ENCODE data around the gene LPP.
"Not testable (repeated sequence)": the region's sequence is repeated elsewhere in the genome, so short reads cannot be mapped to it uniquely, and the experiment has no call there.

The LPP gene

DNA sequence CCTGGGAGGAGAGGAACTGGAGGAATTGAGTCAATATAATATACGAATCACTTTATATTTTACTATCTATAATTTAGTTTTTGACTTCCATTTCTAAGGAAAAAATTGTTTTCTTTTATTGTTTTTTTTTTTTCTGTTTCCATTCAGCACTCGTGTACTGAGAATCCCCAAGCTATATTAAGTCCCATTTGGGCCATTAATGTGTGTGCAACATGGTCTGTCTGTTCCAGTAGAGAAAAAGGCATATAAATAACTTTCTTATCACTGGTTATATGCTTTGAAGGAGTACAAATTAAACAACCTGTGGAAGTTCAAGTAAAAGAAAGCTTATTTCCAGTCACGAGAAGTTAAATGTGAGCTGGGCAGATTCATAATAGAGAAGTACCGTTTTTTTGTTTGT lies 518.9 kb downstream of the LPP start:
- DNase-seq (ENCODE audit: low read depth) = no peak

- DNase-seq (ENCODE audit: low read depth) = no peak
These were observed 519.8 kb downstream of the LPP start for GRCh38 chr3:188673646-188674186.

DNA sequence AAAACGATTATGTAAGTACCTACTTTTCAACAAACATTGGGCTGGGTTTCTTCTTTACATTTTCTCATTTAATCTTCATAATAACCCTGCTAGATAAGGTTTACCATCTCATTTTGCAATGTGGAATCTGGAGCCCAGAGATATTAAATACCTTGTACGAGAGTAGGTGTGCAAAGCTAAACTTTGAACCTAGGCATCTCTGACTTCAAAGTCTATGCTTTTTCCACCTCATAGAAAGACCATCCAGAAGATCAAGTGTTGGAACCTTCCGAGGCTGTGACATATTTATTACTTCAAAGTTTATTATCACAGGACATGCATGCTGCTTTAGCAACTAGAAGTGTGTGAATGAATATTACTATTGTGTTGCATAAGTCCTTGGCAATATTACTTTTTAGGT lies 520.6 kb downstream of the LPP start:
- DNase-seq (ENCODE audit: low read depth) = no peak

DNA sequence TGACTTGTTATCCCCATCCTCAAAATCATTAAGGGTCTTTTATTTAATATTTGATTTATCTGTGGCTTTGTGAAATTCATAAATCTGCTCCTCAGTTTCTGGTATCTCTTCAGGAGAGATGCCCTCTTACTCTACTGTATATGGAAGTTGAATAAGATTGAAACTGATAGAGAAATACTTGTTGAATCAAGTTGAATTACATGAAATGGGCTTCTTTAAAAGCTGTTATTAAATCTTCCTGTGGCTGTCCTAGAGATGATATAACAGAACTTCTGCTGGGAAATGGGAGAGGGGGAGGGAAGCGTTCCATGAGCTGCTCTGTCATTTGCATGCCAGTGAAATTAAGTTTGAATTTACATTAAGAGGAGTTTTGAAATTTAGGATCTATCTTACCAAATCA lies 523.4 kb downstream of the LPP start:
- DNase-seq (ENCODE audit: low read depth) = no peak

- DNase-seq (ENCODE audit: low read depth) = no peak
These were observed 526.2 kb downstream of the LPP start for GRCh38 chr3:188680189-188680588.

GRCh38 chr3:188680605-188681004 lies 526.6 kb downstream of the LPP start:
- DNase-seq (ENCODE audit: low read depth) = no peak

- no peak for DNase-seq (ENCODE audit: low read depth)
These were observed 528.4 kb downstream of the LPP start for GRCh38 chr3:188682316-188682715.

DNA sequence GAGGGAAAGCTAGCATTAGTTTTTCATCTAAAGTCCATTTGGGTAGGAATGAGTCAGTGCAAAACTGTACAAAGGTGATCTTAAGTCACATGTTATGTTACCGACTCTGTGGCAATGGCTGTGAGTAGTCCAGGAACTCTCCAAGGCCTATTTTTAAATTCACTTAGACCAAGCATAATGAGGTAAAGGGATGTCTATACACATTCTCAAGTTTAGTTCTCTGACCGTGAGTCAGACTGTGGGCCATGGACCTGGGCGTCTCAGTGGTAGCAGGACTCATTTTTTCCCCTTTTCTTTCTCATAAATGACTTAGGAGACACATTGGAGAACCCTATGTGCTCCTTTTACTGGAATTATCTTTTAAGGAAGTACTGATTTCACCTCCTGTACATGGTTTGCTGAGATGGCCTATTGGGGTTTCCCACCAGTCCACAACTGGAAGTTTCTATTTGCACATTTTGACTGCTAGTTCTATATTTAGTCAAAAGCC lies 529.1 kb downstream of the LPP start:
- peak; percentile 34 for DNase-seq (ENCODE audit: low read depth)

DNA sequence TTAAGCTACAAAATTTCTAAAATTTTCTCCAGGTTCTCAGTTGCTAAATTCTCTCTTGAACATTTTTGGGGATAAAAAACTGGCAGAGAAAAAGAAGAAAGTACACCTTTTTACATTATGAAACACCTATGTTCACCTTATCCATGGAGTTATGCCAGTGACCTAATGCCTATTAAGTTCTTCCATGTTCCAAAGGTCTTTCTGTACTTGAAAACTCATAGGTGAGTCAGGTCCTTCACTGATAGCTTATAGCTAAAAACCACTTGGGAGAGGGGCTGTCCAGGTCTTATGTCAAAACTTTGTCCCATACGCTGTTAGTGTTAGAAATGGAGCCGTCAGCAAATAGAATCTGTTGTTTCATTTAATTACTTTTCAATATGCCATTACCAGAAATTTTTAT lies 530.3 kb downstream of the LPP start:
- no peak for DNase-seq (ENCODE audit: low read depth)

DNA sequence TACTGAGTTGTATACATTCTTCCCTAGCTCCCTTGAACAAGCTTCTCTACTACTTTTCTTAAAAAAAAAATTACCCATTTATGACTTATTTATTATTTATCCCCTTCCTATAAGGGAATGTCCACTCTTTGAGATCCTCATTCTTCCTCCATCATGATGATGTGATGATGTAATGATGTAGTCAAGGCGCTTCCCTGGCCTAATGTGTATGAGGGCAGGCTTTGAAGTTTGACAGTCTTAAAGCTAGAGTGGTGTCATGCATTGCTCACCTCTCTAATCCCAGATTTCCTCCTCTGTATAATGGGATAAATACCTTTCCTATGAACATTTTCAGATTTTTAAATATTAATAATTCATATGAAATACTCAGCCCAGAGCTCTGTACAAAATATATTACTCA lies 531.8 kb downstream of the LPP start:
- no peak for DNase-seq (ENCODE audit: low read depth)

DNA sequence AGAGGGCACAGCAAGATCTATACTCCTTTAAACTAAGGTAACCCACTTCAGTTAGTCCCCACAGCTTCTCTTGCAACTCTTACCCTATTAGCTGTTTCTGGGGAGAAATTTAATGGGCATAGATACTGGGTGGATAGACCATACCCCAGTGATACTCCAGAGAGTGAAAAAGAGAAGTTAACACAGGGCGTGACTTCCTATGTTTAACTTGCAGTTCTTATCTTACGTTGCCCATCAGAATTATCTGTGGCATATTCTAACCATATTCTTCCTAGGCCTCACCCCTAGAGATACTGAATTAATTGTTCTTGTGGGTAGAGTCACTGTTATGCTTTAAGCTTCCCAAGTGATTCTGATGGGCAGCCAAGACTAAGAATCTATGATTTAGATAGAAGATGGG lies 532.4 kb downstream of the LPP start:
- DNase-seq (ENCODE audit: low read depth) = no peak

- DNase-seq (ENCODE audit: low read depth) = no peak
These were observed 533.4 kb downstream of the LPP start for GRCh38 chr3:188687389-188687788.

- DNase-seq (ENCODE audit: low read depth) = no peak
These were observed 535.2 kb downstream of the LPP start for GRCh38 chr3:188689101-188689574.

DNA sequence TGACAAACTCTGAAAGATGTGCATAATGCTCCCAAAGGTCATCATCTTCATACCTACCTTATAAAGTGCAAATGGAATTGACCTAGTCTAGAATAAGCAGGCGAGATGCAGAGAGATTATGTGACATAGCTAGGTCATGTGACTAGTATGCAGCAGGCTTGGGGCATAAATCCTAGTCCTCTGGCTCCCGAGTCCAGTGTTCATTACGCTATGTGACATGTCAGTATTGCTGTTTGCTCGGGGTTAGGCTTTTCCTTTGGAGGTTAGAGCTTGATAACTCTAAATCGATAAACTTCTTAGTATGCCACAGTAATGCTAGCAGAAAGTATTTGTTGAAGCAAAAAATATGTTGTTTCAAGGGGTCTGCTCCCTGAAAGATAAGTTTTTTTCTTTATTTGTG lies 536.1 kb downstream of the LPP start:
- DNase-seq (ENCODE audit: low read depth) = no peak

GRCh38 chr3:188691004-188691403 lies 537.0 kb downstream of the LPP start:
- DNase-seq (ENCODE audit: low read depth) = no peak

- no peak for DNase-seq (ENCODE audit: low read depth)
These were observed 537.7 kb downstream of the LPP start for GRCh38 chr3:188691665-188692064.

DNA sequence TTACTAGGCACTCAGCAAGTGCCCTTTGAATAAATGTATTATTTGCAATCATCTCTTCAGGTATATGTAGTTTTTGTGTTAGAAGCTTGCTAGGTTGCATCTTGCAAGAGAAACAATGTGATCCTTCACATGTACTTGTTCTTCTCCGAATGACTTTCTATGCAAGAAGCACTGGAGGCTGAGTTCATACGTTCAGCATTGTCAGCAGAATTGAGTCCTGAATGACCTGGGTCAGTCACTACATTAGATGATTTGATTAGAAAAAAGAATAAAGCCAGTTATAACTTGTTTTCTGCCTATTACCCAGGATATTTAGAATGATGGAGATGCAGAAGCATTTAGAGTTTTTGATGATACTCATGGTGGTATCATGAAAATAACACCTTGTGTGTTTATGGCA lies 538.7 kb downstream of the LPP start:
- DNase-seq (ENCODE audit: low read depth) = no peak

DNA sequence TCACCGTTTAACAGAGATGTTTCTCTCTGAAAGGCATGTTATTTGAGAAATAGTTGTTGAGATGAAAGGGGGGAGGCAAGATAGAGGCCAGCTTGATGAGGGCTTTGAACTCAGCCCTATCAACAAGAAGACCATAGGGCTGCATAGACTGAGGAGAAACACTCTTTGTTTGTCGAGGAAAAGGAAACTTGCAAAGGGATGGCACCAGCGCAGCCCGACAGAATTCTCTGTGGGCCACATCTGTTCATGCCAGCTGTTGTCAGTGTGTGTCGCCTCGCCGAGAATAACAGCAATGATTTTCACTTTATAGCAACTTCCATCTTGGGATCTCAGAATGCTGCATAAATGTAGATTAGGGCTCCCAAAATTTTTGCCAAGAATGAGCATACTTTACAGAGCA lies 539.5 kb downstream of the LPP start:
- no peak for DNase-seq (ENCODE audit: low read depth)

DNA sequence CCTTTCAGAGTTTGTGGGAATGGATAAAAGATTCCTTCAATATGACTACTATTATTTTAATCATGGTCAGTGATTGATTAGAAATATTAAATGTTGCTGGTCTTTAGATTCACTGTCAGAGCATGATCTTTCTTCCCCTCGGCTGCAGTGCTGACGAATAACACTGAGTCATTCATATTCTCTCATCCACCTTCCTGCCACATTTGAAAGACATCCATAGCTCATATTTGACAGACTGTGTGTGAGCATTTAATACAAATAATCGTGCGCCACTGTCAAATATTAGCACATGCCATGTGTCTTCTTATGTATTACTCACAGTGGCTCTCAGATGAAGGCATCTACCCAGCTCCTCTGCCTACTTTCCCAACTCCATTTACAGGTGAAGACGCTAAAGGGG lies 541.3 kb downstream of the LPP start:
- no peak for DNase-seq (ENCODE audit: low read depth)

GRCh38 chr3:188697127-188697526 lies 543.2 kb downstream of the LPP start:
- no peak for DNase-seq (ENCODE audit: low read depth)

DNA sequence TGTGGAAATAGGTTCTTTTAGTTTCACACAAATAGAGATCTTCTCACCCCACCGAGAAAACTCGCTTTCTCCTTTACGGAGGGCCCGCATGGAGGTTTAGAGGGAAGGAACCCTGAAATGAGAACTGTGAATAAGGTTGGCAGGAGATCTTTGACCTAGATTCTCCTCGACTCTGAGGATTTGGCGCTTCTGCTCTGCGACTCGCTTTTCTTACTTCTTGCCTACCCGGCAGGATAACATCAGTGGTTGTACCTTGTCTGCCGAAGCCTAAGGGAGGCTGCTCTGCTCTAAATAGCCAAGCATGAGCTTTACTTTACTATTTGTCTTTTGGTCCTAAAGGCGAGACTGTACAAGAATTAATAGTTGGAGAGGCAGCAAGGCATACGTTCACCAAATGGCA lies 544.5 kb downstream of the LPP start:
- DNase-seq (ENCODE audit: low read depth) = no peak

DNA sequence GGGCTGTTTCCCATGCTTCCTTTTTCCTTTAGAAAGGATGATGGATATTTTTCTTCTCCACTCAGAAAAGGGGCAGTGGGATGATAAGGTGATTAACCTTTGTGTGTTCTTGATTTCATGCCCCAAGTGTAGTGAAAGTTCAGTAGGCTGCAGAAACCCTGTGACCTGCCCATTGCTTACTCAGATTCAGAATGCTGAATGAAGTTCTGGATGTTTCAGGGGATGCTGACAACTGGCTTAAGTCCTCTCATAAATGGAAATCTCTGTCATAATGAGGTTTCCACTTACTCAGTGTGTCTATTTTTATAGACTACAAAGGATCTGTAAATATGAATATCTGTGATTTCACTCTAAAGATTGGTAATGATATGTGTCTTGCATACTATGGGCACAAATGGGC lies 546.5 kb downstream of the LPP start:
- no peak for DNase-seq (ENCODE audit: low read depth)

- DNase-seq (ENCODE audit: low read depth) = no peak
These were observed 547.0 kb downstream of the LPP start for GRCh38 chr3:188700918-188701317.

DNA sequence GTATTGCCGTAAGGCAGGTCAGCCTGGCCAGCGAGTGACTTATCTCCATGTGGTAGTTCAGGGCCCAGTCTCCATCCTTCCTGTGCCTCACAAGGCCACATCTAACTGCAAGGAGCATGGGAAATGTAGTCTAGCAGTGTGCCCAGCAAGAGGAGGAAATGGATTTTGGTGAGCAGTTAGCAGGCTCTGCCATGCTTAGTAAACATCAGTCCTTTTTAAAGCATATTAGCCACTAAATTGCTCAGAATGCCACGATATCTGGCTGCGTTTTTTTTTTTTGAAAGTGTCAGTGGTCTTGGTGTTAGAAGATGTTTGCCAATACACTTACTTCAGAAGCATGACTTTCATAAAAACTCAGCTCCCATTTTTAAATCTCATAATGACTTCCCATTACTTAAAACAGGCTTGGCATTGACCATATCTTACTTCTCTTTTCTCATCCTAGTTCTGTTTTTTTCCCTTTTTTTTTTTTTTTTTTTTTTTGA lies 547.6 kb downstream of the LPP start:
- DNase-seq (ENCODE audit: low read depth) = no peak

DNA sequence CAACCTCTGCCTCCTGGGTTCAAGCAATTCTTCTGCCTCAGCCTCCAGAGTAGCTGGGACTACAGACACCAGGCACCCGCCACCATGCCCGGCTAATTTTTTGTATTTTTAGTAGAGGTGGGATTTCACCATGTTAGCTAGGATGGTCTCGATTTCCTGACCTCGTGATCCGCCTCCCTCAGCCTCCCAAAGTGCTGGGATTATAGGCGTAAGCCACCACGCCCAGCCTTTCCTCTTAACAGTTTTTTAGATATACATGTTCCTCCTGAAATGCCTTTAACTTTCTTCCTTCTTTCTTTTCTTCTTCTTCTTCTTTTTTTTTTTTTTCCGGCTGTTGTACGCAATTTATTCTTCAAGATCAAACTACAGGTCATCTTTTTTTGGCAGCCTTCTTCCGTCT lies 548.1 kb downstream of the LPP start:
- DNase-seq (ENCODE audit: low read depth) = not testable (repeated sequence)
